COR-L47 (cell line): Measurements from ENCODE around the gene ACO1.

Experiments
- DNase-seq: peaks from one replicate; lab custom pipeline; 2025; lab: John Stamatoyannopoulos, UW

The ACO1 gene

GRCh38 chr9:32422237-32422806 lies 37.9 kb downstream of the ACO1 start:
- DNase-seq, result no peak

GRCh38 chr9:32423371-32423770 lies 38.9 kb downstream of the ACO1 start:
- DNase-seq, result no peak

GRCh38 chr9:32424616-32425015 lies 40.2 kb downstream of the ACO1 start:
- DNase-seq, result no peak

DNA sequence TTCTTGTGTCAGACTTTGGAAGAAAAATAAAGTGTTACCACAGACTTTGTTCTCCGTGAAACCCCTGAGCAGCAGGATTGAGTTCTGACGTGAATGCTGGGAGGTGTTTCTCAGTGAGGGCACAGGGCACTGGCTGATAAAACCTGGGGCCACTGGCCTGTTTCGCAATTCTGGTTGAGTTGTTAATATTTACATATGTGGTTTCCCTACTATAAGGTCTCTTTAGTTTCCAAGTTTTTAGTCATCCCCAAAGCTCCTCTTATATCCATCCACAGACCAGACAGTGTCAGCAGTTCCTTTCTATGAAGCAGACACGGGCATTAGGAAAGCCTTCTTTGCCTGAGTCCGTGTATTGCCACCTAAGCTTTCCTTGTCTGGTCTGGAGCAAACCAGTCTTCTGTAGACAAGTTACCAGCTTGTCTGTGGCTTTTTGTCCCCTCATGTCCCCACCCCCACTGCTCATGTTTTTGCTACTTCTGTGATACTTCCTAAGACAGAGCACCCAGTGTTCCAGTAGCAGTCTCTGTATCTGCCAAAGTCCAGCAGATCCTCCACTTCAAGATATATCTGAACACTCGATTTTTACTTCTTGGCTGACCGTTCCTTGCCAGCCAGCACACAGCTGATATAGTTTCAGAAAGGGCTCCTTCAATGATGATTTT lies 42.0 kb downstream of the ACO1 start:
- no peak for DNase-seq

DNA sequence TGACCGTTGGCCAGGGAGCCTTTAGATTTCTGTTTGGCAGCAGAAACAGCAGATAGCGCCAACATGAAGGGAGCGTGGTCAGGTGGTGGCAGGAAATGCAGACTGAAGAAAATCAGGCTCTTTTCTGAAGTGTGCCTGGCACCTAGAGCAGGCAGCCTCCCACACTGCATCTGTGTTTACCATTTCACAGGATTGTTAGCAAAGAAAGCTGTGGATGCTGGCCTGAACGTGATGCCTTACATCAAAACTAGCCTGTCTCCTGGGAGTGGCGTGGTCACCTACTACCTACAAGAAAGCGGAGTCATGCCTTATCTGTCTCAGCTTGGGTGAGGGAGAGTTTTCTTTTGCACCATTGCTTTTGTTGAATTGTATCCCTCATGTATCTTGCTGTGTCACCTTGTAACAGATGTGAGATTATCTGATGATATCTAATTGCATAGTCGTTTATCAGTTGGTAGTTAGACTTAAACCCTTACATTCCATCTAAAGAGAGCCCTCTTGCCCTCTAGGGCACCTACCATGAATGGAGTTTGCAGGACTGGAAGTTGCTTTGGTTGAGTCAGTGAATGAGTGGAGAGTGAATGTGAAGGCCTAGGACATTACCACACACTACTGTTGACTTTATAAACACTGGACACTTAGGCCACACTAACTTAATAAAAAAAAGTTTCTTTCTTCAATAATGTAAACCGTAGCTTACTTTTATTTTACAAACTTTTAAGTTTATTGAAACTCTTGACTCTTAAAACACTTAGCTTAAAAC lies 42.8 kb downstream of the ACO1 start:
- no peak for DNase-seq

GRCh38 chr9:32430720-32431119 lies 46.3 kb downstream of the ACO1 start:
- no peak for DNase-seq

DNA sequence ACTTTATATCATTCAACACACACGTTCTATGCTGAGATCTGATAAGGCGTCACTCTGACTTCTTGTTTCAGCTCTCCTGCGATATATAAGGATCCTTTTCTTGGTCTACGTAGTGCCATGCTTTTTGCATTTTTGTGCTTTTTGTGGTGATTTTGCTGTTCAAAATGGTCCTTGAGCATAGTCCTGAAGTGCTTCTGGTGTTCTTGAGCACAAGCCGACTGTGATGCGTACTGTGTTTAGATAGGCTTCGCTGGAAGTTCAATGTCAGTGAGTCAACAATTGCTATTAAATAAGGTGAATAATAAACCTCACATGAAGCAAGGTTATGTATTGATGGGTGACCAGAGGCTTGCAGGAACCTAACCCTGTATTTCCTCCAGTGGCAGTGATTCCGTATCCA lies 46.8 kb downstream of the ACO1 start:
- DNase-seq, result no peak

DNA sequence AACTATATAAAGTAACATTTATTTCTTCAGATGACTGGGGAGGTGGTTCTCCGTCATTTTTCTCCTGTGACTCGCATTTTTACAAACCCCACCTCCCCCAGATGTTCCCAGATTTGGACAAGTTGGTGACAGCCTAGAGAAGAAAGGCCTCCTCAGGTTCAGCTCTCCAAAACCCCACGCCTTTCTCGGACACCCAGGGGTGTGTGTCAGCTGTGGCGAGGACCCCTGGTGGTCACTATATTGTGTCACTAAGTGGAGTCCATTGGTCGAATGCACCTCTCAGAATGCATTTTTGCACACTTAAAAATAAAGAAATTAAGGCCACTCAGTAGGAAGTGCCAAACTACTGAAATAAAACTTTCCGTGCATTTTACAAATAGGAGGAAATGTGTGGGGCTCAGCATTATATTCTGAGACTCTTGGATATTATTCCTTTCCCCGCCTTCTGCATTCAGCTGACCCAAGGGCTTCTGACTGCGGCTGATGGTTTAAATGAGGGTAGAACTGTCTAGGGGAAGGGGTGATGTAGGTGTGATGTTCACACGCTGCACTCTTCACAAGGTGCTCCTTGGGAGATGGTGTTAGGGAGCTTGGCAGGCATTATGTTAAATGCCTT lies 47.6 kb downstream of the ACO1 start:
- peak; percentile 26 for DNase-seq

DNA sequence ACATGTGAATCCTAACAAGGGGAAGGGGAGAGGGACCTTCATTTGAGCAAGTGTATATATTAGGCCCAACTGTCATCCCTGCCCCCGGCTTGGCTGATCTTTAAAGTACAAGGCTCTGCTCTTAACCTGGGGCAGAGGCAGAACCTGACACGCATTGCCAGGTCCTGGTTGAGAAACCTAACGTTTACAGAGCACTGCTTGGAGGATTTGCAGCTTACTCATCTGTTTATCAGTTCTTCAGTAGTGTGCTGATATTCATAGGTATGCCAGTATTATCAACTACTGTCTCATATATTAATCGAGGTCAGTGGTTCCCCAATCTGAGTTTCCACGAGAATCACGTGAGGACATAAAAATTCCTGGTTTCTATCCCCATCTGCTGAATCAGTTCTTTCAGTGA lies 50.4 kb downstream of the ACO1 start:
- DNase-seq, result no peak

- no peak for DNase-seq
These were observed 57.2 kb downstream of the ACO1 start for GRCh38 chr9:32441678-32442077.

DNA sequence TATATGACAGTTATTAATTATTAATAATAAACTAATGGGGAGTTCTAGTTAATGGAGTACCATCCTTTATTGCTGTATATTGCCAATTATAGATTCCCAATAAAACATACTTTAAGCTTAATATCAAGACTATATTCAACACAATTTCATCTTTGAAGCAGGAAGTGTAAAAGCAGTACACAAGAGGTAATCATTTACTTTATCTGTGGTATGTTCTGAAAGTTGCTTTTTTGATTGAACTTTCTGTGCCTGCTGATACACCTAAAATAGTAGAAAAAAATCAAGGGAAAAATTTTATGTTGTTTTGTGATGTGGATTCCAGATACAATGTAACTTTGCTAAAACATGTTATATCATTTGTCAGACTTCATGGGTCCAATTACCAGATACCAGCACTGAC lies 58.0 kb downstream of the ACO1 start:
- no peak for DNase-seq

- no peak for DNase-seq
These were observed 65.5 kb downstream of the ACO1 start for GRCh38 chr9:32449969-32450368.

DNA sequence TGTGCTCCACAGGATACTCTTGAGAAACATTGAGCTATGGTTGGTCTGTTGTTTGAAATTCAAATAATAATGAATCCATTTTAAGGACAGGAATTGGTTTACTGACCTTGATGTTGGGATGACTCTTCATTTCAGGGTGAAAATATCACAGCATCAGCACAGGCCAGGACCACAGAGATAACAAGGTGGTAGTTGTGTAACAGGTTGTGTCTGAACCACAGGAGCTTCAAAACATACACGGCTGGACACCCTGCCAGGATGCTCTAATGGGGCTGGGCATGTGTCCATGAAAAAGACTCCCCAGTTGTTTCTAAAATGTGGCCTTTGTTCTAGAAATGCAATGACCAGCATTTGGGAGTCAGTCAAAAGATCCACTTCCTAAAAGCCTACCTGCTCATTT lies 69.8 kb downstream of the ACO1 start:
- DNase-seq, result no peak

GRCh38 chr9:32455738-32456137 lies 71.3 kb downstream of the ACO1 start:
- DNase-seq, result no peak

DNA sequence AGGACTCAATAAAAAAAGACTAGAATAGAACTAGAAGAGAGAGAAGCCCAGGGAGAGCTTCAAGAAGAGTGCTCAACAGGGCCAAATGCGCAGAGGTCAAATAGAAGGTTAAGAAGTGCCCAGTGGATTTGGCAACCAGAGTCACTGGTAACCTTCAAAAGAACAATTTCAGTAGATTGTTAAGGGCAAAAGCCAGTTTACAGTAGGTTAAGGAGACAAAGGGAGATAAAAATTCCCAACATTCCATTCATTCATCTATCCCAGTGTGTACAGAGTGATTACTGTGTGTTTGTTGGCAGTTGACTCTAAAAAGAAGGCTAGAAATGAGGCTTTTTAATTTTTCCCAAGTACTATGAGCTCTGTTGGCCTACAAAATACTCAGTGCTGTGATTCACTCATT lies 72.1 kb downstream of the ACO1 start:
- DNase-seq, result no peak

DNA sequence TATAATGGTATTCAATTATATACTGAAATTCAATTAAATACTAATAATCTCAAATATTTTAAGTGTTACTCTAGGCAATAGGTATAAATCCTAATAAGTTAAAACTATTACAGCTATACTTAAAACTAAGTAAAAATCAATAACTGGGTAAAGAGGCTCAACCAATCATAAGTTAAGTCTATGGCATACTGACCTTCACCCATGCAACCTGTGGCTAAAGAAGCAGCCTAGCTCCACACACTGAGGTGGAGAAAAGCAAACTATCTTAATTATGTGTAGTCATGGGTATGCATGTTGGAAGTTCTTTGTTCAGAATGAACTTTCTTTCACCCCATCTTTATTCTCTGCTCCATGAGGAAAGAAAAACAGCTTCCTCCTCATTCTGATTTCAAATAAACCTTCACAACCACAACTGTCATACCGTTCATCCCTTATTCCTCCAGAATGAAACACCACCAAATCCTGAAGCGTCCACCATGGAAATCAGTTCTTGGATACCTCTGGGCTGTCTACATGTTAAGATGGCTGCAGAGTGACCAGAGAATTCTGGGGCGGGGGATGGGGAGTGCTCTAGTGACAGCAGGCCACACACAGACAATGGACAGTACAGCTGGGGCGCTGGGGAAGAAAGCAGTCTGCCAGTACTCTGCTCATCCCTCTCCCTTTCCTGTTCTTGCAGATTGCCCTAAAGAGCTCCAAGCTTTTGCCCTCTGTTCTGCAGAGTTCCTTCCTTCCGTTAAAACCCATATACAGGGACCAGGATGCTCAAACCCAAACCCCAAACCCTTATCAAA lies 79.3 kb downstream of the ACO1 start:
- DNase-seq, result no peak

GRCh38 chr9:32468740-32469139 lies 84.3 kb downstream of the ACO1 start:
- DNase-seq, result no peak

- no peak for DNase-seq
These were observed 87.9 kb downstream of the ACO1 start for GRCh38 chr9:32472344-32472743.

DNA sequence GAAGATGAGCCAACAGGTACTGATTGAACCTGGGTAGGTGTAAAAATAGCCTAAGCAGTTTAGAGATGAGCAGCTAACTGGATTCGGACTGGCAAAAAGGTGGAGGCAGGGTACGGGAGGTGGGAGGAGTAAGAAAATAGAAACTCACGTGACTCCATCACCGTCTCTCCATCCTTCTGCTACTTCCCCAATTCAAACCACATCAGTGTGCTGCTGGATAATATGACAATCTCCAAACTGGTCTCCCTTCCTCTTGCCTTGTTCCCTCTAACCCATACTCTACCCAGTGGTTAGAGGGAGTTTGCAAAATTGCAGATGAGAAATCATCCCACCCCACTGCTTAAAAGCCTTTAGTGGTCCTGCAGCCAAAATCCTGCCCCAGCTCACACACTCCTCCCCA lies 98.9 kb downstream of the ACO1 start:
- no peak for DNase-seq

- DNase-seq, result no peak
These were observed 102.6 kb downstream of the ACO1 start for GRCh38 chr9:32486839-32487562.

GRCh38 chr9:32487981-32488380 lies 103.5 kb downstream of the ACO1 start:
- DNase-seq, result no peak

DNA sequence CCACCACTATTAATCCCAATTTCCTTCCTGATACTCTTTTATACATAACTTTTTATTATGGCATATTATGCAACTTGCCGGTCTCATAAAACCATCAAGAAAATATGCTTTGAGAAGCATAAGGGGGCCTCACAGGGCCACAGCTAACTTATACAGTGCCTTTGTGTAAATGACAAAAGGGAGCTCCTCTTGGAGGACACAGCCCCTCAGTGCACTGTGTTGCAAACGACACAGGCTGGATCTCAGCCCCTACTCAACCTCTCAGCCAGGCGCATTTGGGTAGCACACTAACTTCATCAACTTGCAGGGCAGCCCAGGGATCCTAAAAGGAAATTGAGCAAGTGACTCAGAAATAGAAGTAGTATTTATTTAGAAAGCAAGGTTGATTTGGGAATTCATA lies 106.2 kb downstream of the ACO1 start:
- DNase-seq, result no peak
